Measurements from ENCODE around the gene TNFAIP8.

TNFAIP8 gene

DNA sequence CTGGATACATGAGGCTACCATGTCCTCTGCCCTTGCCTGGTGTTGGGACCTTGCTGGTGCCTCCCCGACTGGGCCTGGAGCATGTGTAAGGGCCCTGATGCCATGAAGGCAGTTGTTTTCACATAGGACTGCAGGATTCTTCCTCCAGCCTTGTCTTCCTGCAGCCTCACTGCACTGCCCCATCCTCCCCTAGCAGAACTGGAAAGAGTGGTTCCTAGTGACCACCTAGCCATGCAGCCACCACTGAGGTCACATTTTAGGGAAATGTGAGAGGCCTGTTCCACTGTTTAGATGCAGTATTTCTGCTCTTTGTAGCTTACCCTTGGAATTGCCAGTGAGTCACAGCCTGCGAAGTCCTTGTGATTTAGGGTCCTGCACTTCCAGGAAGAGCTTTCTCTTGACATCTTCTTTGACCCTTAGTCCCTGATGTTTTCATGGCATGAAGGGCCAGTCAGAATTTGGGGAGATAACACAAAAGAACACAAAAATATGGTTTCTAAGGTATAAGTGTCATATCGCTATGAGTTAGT lies 24.2 kb upstream of the TNFAIP8 start:
- no peaks in the 10 kb centered on the region for H3K9me3 ChIP-seq (ENCODE audit: control insufficient read depth, low read length)
- H3K9ac ChIP-seq (ENCODE audit: low read length), result no peak overlapping the region
- no peaks in the 10 kb centered on the region for H3K27me3 ChIP-seq (ENCODE audit: control insufficient read depth, insufficient read depth, low read length)
- no peaks in the 10 kb centered on the region for H3K36me3 ChIP-seq (ENCODE audit: control insufficient read depth, insufficient read depth, low read length)
- no peaks in the 10 kb centered on the region for H3K4me1 ChIP-seq (ENCODE audit: control insufficient read depth, insufficient read depth, low read length)
- H3K4me3 ChIP-seq (ENCODE audit: low read length), result no peak overlapping the region

DNA sequence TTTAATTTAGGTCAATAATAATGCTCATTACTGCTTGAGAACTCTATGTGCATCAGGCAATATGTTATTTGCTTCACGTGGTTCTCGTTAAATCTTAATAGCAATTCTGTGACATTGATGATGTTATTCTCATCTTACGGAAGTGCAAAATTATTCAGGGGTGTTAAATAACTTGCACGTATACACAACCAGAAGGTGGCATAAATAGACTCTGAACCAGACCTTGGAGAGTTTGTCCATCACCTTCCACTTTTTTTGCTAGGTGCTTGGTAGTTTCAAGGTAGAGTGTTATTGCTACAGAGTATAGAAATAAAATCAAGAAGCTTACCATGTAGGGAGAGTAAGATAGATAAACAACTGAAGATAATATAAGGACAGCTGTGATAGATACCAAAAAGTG lies 23.6 kb upstream of the TNFAIP8 start:
- Histone ChIP-seq H3K4me3 (ENCODE audit: low read length) (no peak overlapping the region), H3K4me1 (ENCODE audit: control insufficient read depth, insufficient read depth, low read length) (peaks cover 5% of the 10 kb centered on the region)

DNA sequence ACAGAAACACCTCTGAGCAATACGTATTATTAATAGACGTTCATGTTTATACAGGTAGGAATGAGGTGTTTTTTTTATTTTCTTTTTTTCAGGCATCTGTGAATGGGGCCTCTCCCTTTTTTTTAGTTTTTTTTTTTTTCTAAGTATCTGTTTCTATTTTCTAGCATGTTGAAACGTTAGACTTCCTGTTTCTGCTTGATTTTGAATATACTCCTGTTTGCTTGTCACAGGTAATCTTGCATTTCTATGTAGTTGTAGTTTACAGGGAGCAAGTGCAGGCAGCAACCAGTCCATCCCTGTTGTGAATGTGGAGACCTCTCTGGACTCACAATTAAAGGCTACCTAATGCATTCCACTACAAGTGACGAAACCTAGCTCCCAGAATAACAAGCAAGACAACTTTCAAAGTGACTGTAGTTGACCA lies 22.8 kb upstream of the TNFAIP8 start:
- H3K9ac ChIP-seq (ENCODE audit: low read length), result no peak overlapping the region

More for the DNA sequence above, 23.6 kb upstream of the TNFAIP8 start:
- Histone ChIP-seq H3K9me3 (ENCODE audit: control insufficient read depth, low read length) (no peaks in the 10 kb centered on the region), H3K9ac (ENCODE audit: low read length) (no peak overlapping the region), H3K27me3 (ENCODE audit: control insufficient read depth, insufficient read depth, low read length) (no peaks in the 10 kb centered on the region), H3K36me3 (ENCODE audit: control insufficient read depth, insufficient read depth, low read length) (no peaks in the 10 kb centered on the region)

DNA sequence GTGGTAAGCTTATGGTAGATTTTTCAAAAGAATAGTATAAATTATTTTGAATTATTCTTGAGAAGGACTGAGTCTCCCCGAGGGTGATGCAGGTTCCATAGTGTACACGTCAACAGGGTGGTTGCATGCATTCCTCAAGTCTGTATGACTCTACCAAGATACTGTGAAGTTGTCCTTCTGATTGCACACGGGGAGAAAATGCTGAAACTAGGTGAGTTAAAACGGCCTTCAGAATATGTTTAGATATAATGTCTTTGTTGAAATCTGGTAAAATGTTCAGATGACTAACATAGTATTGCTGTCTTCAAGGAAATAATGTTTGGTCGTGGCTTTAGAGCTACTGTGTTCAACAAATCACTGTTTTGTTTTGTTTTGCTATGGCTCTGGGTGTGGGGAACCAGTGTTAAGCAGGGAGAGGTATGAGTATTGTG lies 22.4 kb upstream of the TNFAIP8 start:
- Histone ChIP-seq H3K4me1 (ENCODE audit: control insufficient read depth, insufficient read depth, low read length) (peaks cover 17% of the 10 kb centered on the region), H3K36me3 (ENCODE audit: control insufficient read depth, insufficient read depth, low read length) (no peaks in the 10 kb centered on the region), H3K27me3 (ENCODE audit: control insufficient read depth, insufficient read depth, low read length) (no peaks in the 10 kb centered on the region), H3K9me3 (ENCODE audit: control insufficient read depth, low read length) (no peaks in the 10 kb centered on the region), H3K9ac (ENCODE audit: low read length) (no peak overlapping the region), H3K4me3 (ENCODE audit: low read length) (no peak overlapping the region)

More for the DNA sequence above, 22.8 kb upstream of the TNFAIP8 start:
- H3K9me3 ChIP-seq (ENCODE audit: control insufficient read depth, low read length), result no peaks in the 10 kb centered on the region
- no peaks in the 10 kb centered on the region for H3K27me3 ChIP-seq (ENCODE audit: control insufficient read depth, insufficient read depth, low read length)
- H3K4me1 ChIP-seq (ENCODE audit: control insufficient read depth, insufficient read depth, low read length), result peaks cover 13% of the 10 kb centered on the region
- H3K4me3 ChIP-seq (ENCODE audit: low read length), result no peak overlapping the region
- H3K36me3 ChIP-seq (ENCODE audit: control insufficient read depth, insufficient read depth, low read length), result no peaks in the 10 kb centered on the region

DNA sequence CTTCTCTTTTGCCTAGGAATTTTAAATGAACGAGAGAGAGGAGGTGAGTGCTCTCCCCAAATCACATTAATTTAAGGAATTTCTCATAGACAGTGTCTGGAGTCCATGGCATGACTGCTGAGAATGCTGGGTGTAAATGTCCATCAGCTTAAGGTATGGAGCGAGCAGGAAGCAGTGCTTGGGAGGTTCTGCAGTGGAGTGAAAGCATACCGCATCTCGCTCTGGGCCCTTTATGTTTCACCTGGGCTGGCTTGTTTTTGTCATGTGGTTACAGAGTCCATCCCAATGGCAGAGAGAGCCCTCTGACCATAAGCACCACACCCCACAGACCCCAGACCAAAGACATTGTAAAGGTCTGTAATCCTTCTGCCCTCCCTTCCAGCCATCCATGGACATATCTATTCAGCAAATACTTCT lies 20.6 kb upstream of the TNFAIP8 start:
- Histone ChIP-seq H3K9me3 (ENCODE audit: control insufficient read depth, low read length) (no peaks in the 10 kb centered on the region), H3K4me3 (ENCODE audit: low read length) (no peak overlapping the region)

DNA sequence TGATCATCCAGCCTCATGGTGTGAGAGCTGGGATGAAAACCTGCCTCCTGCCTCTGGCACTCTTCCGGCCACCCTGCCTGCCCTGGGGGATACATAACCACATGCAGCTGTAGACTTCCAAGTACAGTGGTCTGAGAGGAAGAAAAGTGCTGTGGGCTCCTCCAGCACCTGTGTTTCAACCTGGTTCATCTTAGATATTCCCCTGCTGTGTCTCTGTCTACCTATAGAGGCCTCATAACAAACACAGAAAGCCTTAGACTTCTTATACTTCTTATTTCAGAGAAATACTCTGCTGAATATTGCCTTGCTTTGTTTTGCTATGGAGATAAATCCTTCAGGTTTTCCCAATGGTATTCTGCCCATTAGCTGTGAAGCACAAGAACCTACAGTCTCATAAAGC lies 19.6 kb upstream of the TNFAIP8 start:
- H3K4me1 ChIP-seq (ENCODE audit: control insufficient read depth, insufficient read depth, low read length), result peaks cover 30% of the 10 kb centered on the region
- no peak overlapping the region for H3K4me3 ChIP-seq (ENCODE audit: low read length)
- H3K36me3 ChIP-seq (ENCODE audit: control insufficient read depth, insufficient read depth, low read length), result no peaks in the 10 kb centered on the region
- H3K9me3 ChIP-seq (ENCODE audit: control insufficient read depth, low read length), result no peaks in the 10 kb centered on the region
- no peaks in the 10 kb centered on the region for H3K27me3 ChIP-seq (ENCODE audit: control insufficient read depth, insufficient read depth, low read length)
- H3K9ac ChIP-seq (ENCODE audit: low read length), result no peak overlapping the region

More for the DNA sequence above, 20.6 kb upstream of the TNFAIP8 start:
- H3K4me1 ChIP-seq (ENCODE audit: control insufficient read depth, insufficient read depth, low read length), result peaks cover 21% of the 10 kb centered on the region
- H3K36me3 ChIP-seq (ENCODE audit: control insufficient read depth, insufficient read depth, low read length), result no peaks in the 10 kb centered on the region
- H3K27me3 ChIP-seq (ENCODE audit: control insufficient read depth, insufficient read depth, low read length), result no peaks in the 10 kb centered on the region
- H3K9ac ChIP-seq (ENCODE audit: low read length), result no peak overlapping the region

DNA sequence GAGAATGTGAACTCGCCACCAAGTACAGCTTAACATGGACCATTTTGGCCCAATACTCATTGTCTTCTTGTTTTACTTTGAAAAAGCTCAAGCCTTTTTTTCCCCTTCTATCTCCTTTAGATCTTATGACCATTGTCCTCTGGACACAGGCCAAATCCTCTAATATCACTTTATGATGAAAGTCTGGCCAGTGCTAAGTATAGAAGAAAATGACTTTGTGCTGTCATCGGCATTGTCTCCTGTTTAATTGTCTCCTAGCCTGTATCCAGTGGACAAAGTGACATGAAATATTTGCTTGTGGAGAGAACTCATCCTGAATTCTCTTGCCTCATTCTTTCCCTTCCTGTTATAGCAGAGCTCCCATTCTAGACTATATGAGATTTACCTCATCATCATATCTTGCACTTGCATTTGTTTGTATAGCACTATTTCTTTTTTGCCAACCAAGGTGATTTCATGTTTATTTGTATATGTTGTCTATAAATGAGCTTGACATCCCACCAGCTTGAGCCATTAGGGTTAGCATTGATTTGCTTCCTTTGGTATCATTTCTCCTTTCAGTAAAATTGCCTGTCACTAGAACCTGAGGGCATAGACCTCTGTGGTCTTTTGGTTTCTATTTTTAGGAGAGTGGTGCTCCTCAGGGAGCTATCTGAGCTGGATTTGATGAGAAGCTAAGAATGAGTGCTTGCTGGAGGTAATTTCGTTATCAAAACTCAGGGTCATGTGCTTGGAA lies 18.8 kb upstream of the TNFAIP8 start:
- Histone ChIP-seq H3K9me3 (ENCODE audit: control insufficient read depth, low read length) (no peaks in the 10 kb centered on the region), H3K36me3 (ENCODE audit: control insufficient read depth, insufficient read depth, low read length) (no peaks in the 10 kb centered on the region), H3K9ac (ENCODE audit: low read length) (no peak overlapping the region), H3K4me3 (ENCODE audit: low read length) (no peak overlapping the region), H3K27me3 (ENCODE audit: control insufficient read depth, insufficient read depth, low read length) (no peaks in the 10 kb centered on the region), H3K4me1 (ENCODE audit: control insufficient read depth, insufficient read depth, low read length) (peaks cover 30% of the 10 kb centered on the region)

DNA sequence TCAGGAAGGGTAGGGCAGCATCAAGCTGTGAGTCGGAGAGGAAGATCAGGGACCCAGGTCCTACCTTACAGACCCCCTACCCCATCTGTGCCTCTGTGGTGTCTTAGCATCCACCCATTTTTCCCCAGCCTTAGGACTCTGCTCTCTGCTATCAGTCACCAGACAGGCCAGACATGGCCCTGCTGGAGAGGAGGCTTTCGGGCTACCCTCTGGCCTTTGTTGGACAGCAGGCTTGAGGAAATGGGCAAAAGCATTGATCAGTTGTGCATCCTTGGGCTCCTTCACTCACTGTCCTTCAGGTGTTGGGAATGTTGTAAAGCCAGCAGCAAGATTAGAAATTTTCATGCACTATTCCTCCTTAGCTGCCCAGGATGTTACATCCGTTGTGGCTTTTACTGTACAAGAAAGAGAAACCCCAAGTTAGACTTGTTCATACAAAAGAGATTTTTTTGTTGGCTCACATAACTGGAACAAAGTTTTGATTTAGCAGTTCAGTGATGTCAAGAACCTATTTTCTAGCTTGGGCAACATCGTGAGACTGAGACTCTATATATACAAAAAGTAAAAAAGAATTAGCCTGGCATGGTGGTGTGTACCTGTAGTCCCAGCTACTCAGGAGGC lies 17.4 kb upstream of the TNFAIP8 start:
- Histone ChIP-seq H3K4me3 (ENCODE audit: low read length) (no peak overlapping the region), H3K4me1 (ENCODE audit: control insufficient read depth, insufficient read depth, low read length) (peaks cover 30% of the 10 kb centered on the region), H3K9ac (ENCODE audit: low read length) (no peak overlapping the region), H3K36me3 (ENCODE audit: control insufficient read depth, insufficient read depth, low read length) (no peaks in the 10 kb centered on the region), H3K9me3 (ENCODE audit: control insufficient read depth, low read length) (no peaks in the 10 kb centered on the region), H3K27me3 (ENCODE audit: control insufficient read depth, insufficient read depth, low read length) (no peaks in the 10 kb centered on the region)

DNA sequence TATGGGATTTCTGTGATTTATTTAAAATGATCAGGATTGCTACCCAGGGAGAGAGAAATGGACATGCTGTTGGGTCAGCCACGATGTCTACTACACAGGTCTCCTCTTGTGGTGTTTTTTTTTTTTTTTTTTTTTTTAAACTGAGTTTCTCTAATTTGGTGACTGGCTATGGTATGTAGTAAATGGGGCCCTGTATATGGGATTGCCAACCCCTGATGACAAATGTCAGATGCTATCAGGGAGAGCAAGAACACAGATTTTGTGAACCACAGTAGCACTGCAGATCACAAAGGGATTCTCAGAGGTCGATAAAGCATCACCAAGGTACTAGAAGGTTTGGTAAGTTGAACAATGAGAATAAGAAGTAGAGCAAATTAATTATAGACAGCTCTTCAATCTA lies 16.5 kb upstream of the TNFAIP8 start:
- Histone ChIP-seq H3K36me3 (ENCODE audit: control insufficient read depth, insufficient read depth, low read length) (no peaks in the 10 kb centered on the region), H3K9ac (ENCODE audit: low read length) (no peak overlapping the region), H3K9me3 (ENCODE audit: control insufficient read depth, low read length) (no peaks in the 10 kb centered on the region), H3K4me1 (ENCODE audit: control insufficient read depth, insufficient read depth, low read length) (peaks cover 34% of the 10 kb centered on the region), H3K4me3 (ENCODE audit: low read length) (no peak overlapping the region), H3K27me3 (ENCODE audit: control insufficient read depth, insufficient read depth, low read length) (no peaks in the 10 kb centered on the region)

DNA sequence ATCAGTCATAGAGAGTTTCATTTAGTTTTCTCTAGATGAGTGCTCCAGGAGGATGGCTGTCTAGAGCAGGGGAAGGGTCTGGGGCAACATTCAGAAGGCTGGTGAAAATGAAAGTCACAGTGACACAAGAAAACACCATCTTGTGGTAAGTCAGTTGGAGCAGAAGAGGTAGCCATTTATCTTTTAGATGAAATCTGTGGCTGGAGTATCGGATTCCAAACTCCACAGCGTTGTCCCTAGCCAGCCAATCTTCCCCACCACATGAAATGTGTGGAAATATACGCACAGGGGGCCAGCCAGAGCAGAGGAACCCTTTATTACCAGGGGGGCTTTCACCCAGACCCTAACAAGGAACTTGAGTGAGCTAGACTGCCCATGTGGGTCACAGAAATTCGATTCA lies 15.9 kb upstream of the TNFAIP8 start:
- Histone ChIP-seq H3K27me3 (ENCODE audit: control insufficient read depth, insufficient read depth, low read length) (no peaks in the 10 kb centered on the region), H3K36me3 (ENCODE audit: control insufficient read depth, insufficient read depth, low read length) (no peaks in the 10 kb centered on the region), H3K4me3 (ENCODE audit: low read length) (no peak overlapping the region), H3K9me3 (ENCODE audit: control insufficient read depth, low read length) (no peaks in the 10 kb centered on the region), H3K4me1 (ENCODE audit: control insufficient read depth, insufficient read depth, low read length) (peaks cover 34% of the 10 kb centered on the region), H3K9ac (ENCODE audit: low read length) (no peak overlapping the region)

DNA sequence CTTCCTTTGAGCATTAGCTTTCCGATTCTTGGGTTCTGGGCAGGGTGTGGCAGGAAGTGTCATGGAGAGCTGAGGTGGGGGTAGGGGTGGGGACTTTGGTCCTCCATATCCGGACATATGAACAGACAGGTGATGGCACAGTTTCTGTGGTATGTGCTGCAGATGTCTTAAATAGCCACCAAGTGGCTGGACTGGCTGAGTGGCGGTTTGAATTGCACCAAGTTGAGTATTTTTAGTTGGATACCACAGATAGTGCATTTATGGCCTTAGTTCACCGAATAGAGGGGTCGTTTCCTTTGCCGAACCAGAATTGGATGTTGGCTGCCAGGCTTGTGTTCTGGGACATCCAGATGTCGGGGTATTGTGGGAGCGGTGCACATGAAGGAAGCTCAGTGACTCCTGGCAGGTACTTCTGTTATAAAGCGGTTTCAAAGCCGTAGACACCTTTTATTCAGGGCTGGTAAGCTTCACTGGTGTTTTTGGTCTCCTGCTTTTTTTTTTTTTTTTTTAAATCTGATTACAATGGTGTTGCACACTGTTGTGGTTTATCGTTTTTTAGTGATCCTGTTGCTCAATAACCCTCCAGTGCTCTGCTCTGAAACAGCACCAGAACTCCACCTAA lies 15.1 kb upstream of the TNFAIP8 start:
- peaks cover 34% of the 10 kb centered on the region for H3K4me1 ChIP-seq (ENCODE audit: control insufficient read depth, insufficient read depth, low read length)
- no peaks in the 10 kb centered on the region for H3K36me3 ChIP-seq (ENCODE audit: control insufficient read depth, insufficient read depth, low read length)
- H3K9me3 ChIP-seq (ENCODE audit: control insufficient read depth, low read length), result no peaks in the 10 kb centered on the region
- no peaks in the 10 kb centered on the region for H3K27me3 ChIP-seq (ENCODE audit: control insufficient read depth, insufficient read depth, low read length)
- no peak overlapping the region for H3K4me3 ChIP-seq (ENCODE audit: low read length)
- no peak overlapping the region for H3K9ac ChIP-seq (ENCODE audit: low read length)

Data from mucosa of stomach (tissue), 1 donor.